Activated CD4-positive, alpha-beta T cell treated with anti-CD3 and anti-CD28 coated beads, Interleukin-2, Interleukin-6, amounts not matched to agents 100 ng/mL and 50 ng/mL, durations not matched to agents 16 hours and 8 hours (primary cell): ENCODE measurements around the gene CYB561A3.

Experiments used
- DNase-seq: peaks from one replicate; pipeline ENCODE4 v3.0.0-alpha.2; 2020

The CYB561A3 gene

DNA sequence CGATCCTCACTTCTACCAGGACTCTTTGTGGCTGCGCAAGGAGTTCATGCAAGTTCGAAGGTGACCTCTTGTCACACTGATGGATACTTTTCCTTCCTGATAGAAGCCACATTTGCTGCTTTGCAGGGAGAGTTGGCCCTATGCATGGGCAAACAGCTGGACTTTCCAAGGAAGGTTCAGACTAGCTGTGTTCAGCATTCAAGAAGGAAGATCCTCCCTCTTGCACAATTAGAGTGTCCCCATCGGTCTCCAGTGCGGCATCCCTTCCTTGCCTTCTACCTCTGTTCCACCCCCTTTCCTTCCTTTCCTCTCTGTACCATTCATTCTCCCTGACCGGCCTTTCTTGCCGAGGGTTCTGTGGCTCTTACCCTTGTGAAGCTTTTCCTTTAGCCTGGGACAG, 7.0 kb upstream of the CYB561A3 start:
- DNase-seq, result no peak

DNA sequence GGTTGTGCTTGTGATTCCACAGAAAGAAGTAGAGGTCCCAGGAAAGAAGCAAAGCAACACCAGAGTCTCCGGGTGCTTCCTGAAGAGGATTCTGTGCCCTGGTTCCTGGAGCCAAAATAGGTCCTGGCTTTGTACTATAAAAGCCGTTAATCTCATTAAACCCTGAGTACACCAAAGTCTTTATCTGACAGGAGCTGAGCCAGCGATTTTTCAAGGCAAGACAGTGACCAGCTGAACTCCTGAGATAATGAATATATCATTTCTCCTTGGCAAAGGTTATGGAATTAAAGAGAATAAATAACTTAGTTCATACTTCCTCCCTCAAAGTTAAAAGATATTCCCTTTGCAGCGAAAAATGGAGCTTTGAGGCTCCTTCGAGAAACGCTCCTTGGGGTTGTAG, 5.7 kb upstream of the CYB561A3 start:
- DNase-seq, result no peak

DNA sequence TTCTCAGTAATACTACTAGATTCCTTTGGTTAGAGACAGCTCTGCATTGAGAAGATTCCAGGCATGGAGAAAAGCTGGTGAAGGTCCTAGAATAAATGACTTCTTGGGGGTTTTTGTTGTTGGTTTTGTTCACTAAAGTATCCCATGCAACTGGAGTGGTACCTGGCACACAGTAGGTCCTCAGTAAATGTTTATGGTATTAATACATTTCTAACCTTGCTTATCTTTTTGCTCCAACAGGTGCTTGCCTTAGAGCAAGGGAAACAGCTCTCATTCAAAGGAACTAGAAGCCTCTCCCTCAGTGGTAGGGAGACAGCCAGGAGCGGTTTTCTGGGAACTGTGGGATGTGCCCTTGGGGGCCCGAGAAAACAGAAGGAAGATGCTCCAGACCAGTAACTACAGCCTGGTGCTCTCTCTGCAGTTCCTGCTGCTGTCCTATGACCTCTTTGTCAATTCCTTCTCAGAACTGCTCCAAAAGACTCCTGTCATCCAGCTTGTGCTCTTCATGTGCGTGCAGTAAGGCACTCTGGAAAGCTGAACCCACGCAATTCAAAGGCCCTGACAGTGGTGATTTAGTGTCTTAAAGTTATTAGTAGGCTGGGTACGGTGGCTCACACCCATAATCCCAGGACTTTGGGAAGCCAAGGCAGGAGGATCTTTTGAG, 2.5 kb upstream of the CYB561A3 start:
- no peak for DNase-seq

DNA sequence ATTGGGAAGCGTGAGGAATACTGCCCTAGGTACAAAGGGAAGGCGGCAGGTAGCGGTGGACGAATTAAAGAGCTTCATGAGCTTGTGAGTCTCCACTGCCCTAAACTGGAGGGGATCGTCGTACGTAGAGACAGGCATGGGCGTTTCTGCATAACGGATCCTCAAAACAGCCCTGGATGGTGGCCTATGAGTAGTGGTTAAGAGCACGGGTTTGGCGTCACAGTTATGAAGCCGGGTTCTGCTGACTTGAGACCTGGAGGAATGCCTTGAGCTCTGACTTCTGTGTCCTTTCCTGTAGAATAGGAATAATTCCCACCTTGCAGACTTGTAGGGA, 827 bp upstream of the CYB561A3 start:
- peak; percentile 46 for DNase-seq

DNA sequence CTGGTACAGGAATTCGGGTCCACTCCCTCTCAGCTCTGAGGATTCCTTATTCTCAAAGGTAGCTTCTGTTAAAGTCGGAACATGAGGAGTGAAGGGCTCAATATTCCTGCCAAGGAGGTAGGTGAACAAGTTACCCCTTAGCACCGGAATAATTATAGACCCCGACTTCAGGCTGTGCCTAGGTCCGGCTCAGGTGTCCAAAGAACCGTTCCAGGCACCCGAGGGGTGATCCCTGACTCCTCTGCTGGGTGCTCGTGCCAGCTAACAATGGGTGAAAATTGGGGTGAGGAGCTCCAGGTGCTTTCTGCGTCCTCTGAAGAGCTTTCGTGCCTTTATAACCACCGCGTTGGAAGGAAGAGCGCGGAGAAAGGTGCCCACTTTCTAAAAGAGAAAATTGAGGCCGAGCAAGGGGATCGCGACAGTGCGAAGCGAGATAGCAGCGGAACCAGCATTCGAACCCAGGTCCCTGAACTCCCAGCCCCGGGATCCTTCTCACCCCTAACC, 393 bp downstream of the CYB561A3 start:
- DNase-seq, result no peak

DNA sequence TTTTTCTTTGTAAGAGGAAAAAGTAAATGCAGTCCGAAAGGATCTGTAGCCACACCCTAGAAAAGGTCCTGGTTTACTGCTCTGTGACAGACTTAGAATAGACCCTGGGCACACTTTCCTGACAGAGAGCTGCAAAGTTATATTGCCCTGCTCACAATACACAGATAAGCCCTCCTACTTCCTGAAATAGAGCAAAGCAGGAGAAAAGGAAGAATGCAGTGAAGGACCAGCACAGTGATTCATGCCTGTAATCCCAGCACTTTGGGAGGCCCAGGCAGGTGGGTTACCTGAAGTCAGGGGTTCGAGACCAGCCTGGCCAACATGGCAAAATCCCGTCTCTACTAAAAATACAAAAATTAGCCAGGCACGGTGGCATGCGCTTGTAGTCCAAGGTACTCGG, 2.2 kb downstream of the CYB561A3 start:
- DNase-seq, result no peak

DNA sequence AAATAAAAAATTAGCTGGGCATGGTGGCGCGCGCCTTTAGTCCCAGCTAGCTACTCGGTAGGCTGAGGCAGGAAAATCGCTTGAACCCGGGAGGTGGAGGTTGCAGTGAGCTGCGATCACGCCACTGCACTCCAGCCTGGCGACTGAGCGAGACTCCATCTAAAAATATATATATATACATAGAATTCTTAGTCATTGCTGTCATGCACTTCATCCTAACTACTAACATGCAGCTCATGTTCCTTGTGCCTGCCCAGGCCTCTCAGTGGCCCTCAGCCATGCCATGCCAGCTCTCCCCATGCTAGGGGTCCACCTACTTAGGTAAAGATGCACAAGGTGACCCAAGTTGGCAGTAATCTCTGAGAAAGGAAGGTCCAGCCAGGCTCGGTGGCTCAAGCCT, 3.1 kb downstream of the CYB561A3 start:
- DNase-seq, result no peak

DNA sequence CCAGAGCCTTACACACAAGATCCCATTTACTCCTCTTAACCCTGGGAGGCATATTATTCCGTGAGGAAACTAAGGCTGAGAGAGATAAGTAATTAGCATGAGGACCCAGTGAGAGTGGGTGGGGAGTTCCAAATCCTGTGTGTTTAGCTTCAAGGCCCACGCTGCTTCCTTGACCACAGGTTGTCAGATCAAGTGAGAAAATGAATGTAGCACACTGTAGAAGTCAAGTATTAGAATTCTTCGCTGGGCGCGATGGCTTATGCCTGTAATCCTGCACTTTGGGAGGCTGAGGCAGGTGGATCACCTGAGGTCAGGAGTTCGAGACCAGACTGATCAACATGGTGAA, 3.8 kb downstream of the CYB561A3 start:
- DNase-seq, result no peak

DNA sequence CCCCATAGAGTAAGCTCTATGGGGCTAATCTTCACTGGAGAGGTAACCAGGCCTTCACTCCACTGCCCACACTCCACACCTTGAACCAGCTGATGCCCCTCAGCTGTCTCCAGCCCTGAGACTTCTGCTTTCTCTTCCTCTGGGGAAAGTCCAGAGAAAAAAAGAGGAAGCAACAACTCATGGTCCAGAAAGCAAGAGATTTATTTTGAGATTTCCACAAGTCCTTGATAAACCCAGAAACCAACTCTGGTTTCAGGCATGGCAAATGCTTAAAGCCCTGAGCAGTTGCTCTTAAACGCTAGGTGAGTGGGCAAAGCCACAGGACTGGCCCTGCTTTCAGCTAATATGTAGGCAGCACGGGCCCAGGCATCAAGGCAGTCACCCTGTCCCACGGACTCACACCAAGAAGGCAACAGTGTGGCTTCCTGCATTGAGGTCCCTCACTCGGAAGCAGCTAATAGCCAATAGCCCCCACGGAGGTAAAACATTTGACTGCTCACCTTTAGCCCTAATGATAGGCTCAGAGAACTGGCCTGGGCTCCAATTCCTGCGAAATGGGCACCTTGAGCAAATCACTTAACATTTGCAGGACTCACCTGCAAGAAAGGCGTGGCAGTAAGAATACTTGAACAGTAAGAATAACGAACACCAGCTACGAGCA, 4.3 kb downstream of the CYB561A3 start:
- DNase-seq, result no peak

DNA sequence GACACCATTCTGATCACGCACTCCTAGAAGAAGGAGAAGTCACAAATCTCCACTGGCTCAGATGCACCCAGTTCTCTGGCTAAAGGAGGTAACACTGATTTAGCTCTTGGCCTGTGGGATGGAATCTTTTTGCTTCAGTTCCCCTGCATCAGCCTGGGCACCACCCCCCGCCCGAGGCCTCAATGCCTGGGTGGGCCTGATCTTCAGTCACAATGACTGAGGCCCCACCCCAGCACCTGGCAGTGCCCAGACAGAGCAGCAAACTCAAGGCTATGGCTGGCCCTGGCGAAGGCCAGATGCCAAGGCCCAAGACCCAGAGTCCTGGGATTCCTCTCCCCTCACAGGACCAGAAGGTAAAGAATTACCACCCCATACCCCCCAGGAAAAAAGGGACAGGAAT, 5.0 kb downstream of the CYB561A3 start:
- no peak for DNase-seq

DNA sequence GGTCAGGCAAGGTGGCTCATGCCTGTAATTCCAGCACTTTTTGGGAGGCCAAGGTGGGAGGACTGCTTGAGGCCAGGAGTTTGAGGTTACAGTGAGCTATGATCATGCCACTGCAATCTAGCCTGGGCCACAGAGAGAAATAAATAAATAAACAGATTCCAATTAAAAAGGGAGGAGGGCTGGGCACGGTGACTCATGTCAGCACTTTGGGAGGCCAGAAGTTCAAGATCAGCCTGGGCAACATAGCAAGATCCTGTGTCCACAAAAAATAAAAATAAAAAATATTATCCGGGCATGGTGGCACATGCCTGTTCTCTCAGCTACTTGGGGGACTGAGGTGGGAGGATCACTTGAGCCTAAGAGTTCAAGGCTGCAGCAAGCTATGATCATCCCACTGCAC, 7.5 kb downstream of the CYB561A3 start:
- no peak for DNase-seq

DNA sequence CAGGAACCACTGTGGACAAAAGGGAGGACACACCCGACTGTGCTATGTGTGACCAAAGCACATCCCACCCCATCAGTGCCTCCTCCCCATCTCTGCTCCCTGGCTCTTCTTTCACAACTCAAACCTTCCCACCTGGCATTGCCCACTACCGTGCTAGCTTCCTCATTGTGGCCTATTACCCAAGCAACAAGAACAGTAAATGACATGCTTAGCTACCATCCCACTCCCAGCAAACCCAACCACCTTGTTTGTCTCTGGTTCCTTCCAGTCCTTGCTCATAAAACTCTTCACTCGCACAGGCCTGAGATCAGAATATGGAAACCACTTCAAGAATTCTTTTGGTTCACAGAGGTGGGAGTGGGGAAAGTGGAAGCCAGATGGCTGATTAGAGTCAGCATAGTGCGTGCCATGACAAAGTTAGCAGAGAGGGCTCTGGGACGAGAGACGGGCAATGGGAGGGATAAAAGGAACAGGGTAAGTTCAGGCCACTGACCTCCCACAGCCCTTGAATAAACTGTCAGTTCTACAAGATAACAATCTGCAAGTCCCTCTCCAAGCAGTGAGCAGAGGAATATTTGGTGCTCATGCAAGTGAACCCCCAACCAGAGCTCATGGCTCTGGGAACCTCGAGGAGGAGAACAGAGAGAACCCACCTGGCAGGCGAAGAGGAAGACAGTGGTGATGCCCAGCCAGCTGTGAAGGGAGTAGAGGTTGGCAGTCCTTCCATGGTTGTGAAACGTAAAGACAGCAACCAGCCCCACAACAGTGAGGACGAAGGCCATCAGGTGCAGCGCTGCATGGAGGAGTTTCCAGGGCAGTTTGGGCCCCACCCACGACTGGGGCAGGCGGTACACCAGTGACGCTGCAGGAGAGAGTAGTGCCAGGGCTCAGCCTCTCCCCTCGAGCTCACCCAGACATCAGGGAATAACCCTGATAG, 8.3 kb downstream of the CYB561A3 start:
- DNase-seq, result no peak

DNA sequence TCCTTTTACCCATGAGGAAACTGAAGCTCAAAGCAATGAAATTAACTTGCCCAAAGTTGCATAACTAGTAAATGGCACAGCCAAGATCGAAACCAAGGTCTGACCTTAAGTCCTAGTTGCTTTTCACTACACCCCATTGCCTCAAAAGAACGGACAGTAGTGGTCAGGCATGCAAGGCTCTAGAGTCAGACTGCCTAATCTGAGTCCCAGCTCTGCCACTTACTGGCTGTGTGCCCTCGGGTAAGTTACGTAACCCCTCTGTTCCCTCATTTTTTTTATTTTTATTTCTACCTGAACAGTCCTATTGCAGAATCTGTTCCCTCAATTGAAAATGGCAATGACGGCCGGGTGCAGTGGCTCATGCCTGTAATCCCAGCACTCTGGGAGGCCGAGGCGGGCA, 9.6 kb downstream of the CYB561A3 start:
- no peak for DNase-seq

DNA sequence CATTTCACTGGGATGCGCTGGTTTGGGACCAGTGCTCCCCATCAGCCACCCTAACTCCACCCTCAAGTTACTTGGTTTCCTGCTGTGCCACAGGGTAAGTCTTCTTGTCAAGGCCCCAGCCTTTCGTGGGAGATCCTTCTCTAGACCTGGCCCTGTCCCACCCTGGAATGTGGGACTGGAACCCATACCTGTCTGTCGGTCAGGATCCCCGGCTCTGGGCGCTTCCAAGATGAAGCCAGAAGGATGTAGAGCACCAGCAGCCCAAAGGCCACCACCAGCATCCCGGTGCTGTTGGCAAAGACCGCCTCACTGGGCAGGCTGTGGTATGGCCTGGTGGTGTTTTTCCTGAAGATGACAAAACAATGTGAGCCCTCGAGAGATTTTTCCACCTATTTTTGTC, 10.9 kb downstream of the CYB561A3 start:
- no peak for DNase-seq

DNA sequence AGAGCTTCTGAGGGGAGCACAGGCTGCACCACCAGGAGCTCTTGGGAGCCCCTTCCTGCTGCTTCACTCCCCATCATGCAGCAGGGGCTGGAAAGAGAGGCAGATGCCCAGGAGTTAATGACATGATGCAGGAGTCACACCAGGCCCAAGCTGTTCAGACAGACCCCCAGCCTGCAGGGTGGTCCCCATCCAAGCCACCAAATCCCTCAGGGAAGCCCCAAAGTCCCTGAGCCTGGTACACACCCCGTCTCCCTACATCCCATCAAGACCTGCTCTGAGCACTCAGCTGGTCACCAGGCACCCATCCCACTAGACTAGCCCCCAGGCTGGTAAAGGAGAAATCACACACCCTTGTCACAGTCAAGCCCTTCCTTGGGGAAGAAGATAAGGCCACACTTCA, 11.3 kb downstream of the CYB561A3 start:
- no peak for DNase-seq

DNA sequence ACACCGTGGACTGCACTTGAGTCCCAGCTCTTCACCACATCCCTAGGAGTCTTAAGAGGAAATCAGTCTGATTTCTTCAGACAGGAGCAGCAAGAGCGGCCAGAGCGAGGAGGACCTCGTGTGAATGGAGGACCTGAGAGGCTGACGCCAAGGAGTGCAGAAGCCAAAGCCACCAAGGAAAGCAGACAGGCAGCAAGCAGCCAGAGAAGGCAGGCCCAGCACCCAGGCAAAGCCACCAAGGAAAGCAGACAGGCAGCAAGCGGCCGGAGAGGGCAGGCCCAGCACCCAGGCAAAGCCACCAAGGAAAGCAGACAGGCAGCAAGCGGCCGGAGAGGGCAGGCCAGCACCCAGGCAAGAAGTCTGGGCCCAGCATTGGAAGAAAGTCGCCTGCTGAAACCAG, 11.8 kb downstream of the CYB561A3 start:
- DNase-seq, result no peak

DNA sequence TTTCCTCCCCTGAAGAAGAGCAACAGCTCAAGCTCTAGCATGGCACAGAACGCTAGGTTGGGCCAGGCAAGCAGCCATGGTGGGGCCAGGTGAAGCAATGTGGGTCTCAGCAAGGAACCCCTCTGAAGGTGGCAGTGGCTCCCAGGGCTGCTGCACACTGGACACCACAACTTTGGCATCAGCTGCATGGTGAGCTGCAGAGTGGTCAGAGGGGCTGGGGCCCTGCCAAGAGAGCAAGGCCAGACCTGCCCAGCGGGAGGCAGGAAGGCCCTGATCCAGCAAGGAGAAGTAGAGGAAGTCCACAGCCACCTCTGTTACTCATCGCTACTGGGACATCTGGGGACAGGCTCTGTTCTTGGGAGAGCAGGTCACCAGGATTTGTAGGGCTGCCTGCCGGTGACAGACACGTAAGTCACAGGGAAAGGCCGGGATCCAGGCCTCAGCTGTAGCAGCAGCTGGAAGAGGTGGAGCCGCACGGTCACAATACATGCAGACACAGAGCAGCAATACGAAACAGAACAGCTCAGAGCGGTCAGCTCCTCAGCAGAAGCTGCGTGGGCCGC, 12.4 kb downstream of the CYB561A3 start:
- DNase-seq, result no peak

DNA sequence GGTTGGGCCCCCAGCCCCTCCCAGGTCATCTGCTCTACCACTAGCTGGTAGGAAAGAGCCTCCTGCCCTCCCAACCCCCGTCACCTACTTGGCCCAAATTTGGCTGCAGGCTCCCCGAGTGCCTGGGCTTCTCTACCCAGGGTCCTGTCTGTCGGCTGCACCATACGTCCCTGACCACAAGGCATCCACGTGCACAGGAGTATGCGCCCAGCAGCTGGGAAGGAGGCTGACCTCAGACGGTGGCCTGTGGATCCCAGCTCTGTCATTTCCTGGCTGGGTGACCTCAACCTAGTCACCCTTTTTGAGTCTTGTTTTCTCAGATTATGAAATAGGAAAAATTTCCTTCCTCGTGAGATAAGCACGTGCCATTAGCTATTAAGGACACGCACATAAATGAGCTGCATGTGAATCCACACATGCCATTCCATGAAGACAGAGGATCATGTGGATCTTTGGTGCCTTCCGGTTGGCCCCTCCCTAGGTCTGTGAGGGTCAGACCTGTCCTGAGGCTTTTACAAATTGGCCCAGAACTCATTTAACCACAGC, 13.7 kb downstream of the CYB561A3 start:
- DNase-seq, result no peak

DNA sequence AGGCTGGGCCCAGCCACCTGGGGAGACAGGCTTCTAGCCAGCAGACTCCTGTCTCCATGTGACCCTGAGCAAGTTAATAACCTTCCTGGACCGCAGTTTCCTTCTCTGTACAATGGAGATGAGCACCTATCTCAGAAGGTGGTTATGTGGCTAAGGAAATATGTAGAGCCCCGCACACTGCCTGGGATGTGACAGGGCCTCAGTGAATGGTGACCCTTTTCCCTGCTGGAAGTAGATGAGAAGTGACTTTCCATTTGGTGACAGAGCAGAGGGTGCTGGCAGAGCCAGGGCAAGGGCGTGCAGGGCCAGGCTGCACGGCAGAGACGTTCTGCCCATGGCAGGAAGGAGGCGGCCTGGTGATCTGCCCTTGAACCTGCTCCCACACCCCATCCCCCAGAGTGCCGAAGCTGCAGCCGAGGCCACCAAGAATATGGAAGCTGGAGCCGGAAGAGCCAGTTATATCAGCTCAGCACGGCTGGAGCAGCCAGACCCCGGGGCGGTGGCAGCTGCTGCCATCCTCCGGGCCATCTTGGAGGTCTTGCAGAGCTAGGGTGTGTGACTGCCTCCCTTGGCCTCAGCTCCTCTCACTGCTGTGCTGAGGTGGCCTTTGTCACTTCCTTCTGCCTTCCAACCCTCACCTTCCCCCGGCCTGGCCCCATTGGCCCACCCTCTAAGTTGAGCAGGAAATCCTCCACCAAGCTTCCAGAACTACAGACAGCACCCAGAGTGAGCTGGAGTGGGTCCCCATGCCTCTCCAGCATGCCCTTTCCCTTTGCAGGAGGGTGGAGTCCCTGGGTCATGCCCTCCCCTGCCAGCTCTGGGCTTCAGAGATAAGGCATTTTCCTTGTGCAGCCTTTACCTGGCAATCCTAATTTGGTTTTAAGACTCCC, 15.5 kb downstream of the CYB561A3 start:
- no peak for DNase-seq

DNA sequence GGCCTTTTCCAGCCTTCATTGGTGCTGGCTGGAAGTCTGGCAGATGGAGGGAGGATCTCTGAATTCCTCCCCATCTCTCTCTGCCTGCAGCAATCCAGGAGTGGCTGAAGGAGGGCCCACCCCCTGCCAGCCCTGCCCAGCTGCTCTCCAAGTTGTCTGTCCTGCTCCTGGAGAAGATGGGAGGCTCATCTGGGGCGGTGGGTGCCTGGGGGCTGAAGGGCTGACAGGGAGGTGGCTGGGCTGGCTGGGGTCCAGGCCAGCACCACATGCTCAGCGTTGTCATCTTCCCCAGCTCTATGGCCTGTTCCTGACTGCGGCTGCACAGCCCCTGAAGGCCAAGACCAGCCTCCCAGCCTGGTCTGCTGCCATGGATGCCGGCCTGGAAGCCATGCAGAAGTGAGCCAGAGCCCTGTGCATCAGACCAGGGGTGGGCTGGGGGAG, 16.5 kb downstream of the CYB561A3 start:
- no peak for DNase-seq

DNA sequence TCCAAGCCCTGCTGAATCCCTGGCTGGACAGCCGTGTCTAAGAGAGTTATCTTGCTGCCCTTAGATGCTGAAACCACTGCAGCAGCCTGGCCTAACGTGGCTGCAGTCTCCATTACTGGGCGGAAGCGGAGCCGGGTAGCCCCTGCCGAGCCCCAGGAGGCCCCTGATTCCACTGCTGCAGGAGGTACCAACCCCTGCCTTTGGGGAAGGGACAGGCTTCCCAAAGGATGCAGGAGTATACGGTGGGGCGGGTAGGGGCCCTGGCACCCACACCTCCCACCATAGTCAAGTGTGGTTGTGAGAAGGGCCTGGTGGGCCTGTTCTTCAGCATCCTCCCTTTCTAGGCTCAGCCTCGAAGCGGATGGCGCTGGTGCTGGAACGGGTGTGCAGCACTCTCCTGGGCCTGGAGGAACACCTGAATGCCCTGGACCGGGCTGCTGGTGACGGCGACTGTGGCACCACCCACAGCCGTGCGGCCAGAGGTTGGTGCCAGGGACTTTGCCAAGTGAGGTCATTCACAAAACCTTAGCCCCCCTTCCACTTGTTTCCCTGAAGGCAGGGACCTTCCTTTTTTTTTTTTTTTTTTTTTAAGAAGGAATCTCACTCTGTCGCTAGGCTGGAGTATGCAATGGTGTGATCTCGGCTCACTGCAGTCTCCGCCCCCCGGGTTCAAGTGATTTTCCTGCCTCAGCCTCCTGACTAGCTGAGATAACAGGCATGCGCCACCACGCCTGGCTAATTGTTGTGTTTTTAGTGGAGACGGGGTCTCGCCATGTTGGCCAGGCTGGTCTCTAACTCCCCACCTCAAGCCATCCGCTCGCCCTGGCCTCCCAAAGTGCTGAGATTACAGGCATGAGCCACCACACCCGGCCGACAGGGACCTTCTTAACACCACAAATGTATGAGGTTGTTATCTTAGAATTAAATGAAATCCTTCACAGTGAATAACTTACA, 17.6 kb downstream of the CYB561A3 start:
- no peak for DNase-seq
